Prostate gland (tissue), 2 donors: ENCODE results near the gene NUBP1.

Experiments
- POLR2A ChIP-seq: fragments of 450-650 bp; IDR thresholded peaks from one replicate; pipeline ENCODE4 v1.6.1; 2016; ENCODE audit warnings: antibody characterized with exemption, mild to moderate bottlenecking
- POLR2AphosphoS5 ChIP-seq: sonication (generic); formaldehyde crosslinking; IDR thresholded peaks from one replicate; pipeline ENCODE4 v1.6.1; 2017; ENCODE audit warnings: antibody characterized with exemption
- TF ChIP-seq, protein P1 (sequence below), 4 experiments: fragments of 200-600 bp in 2 of 4; fragments of 450-650 bp in 2 of 4; sonication (generic) in 2 of 4; IDR thresholded peaks; 1 replicate in 3 of 4; 2 replicates in 1 of 4; pipeline ENCODE4 v1.5.1; 2016 to 2019; ENCODE audit warnings: antibody characterized with exemption in 4 of 4, mild to moderate bottlenecking in 2 of 4, moderate library complexity in 2 of 4

DNA sequence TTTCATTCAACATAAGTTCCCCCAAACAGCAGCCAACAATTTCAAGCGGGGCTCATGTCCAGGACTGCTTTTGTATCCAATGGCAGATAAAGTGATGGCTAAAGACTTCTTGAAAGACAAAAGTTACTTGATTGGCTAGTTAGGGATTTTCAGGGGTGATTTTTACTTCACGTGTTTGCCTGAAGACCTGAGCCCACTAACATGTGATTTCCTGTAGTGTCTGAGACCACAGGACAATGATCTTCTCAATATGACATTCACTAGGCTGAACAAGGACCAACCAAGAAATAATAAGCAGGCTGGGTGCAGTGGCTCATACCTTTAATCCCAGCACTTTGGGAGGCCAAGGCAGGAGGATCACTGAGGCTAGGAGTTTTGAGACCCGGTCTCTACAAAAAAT, 64.6 kb downstream of the NUBP1 start:
- TF ChIP-seq, protein P1, sequence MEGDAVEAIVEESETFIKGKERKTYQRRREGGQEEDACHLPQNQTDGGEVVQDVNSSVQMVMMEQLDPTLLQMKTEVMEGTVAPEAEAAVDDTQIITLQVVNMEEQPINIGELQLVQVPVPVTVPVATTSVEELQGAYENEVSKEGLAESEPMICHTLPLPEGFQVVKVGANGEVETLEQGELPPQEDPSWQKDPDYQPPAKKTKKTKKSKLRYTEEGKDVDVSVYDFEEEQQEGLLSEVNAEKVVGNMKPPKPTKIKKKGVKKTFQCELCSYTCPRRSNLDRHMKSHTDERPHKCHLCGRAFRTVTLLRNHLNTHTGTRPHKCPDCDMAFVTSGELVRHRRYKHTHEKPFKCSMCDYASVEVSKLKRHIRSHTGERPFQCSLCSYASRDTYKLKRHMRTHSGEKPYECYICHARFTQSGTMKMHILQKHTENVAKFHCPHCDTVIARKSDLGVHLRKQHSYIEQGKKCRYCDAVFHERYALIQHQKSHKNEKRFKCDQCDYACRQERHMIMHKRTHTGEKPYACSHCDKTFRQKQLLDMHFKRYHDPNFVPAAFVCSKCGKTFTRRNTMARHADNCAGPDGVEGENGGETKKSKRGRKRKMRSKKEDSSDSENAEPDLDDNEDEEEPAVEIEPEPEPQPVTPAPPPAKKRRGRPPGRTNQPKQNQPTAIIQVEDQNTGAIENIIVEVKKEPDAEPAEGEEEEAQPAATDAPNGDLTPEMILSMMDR (IDR thresholded peaks at IDR 0.05): no peak
- TF ChIP-seq POLR2AphosphoS5 (no peak), POLR2A (no peak)
